GM23338 (cell line): ENCODE results near the gene CYTH3. TPM values are rescaled to one million over a fixed set of nuclear protein-coding genes. Genes with fewer than 3 reads are reported as not detected.

ENCODE experiments used
- ATAC-seq: fragments of 200-7000 bp; cut with Tn5 transposase; 3 replicates; pipeline ENCODE4 v1.9.1; 2020
- DNase-seq: peaks from one replicate; pipeline ENCODE4 v3.0.0-alpha.2; 2015; ENCODE audit warnings: low spot score
- H2AFZ ChIP-seq: fragments of 200-600 bp; sonication (generic); 2 replicates; pipeline ENCODE4 v1.8.0; 2016; ENCODE audit warnings: antibody characterized with exemption, mild to moderate bottlenecking, moderate library complexity
- H3F3A ChIP-seq: fragments of 200-600 bp; sonication (generic); replicated peaks from 2 replicates; pipeline ENCODE4 v1.8.0; 2017; ENCODE audit warnings: antibody characterized with exemption, mixed run types, low read depth
- H3K27ac ChIP-seq: fragments of 200-600 bp; sonication (generic); 2 replicates; pipeline ENCODE4 v1.6.1; 2016; ENCODE audit warnings: low read depth
- H3K27me3 ChIP-seq: fragments of 200-600 bp; sonication (generic); 2 replicates; pipeline ENCODE4 v1.8.0; 2016; ENCODE audit warnings: mild to moderate bottlenecking, mixed run types, moderate library complexity; ENCODE audit not compliant: insufficient read depth
- H3K36me3 ChIP-seq: fragments of 200-600 bp; sonication (generic); 2 replicates; pipeline ENCODE4 v1.8.0; 2016; ENCODE audit warnings: mild to moderate bottlenecking; ENCODE audit not compliant: insufficient read depth
- H3K4me1 ChIP-seq: fragments of 200-600 bp; sonication (generic); 2 replicates; pipeline ENCODE4 v1.8.0; 2016; ENCODE audit warnings: mild to moderate bottlenecking, moderate library complexity; ENCODE audit not compliant: insufficient read depth
- H3K4me2 ChIP-seq: fragments of 200-600 bp; sonication (generic); 2 replicates; pipeline ENCODE4 v1.7.1; 2017; ENCODE audit warnings: mixed run types
- H3K4me3 ChIP-seq: fragments of 200-600 bp; sonication (generic); 2 replicates; pipeline ENCODE4 v1.6.1; 2016; ENCODE audit warnings: mixed run types
- H3K79me2 ChIP-seq: fragments of 200-600 bp; sonication (generic); replicated peaks from 2 replicates; pipeline ENCODE4 v1.8.0; 2017; ENCODE audit warnings: mild to moderate bottlenecking; ENCODE audit not compliant: insufficient read depth
- H3K9me2 ChIP-seq: fragments of 200-600 bp; sonication (generic); 2 replicates; pipeline ENCODE4 v1.8.0; 2017; ENCODE audit not compliant: insufficient read depth
- H4K20me1 ChIP-seq: fragments of 200-600 bp; sonication (generic); replicated peaks from 2 replicates; pipeline ENCODE4 v1.8.0; 2017; ENCODE audit warnings: mild to moderate bottlenecking; ENCODE audit not compliant: insufficient read depth
- H3K27ac Mint-ChIP-seq: 2 replicates; pipeline ENCODE4 v1.8.0; 2020; ENCODE audit warnings: inconsistent platforms, mild to moderate bottlenecking, moderate library complexity, mixed read lengths
- H3K27me3 Mint-ChIP-seq: 3 replicates; pipeline ENCODE4 v1.8.0; 2022; ENCODE audit warnings: low read depth, mild to moderate bottlenecking, moderate library complexity, mixed read lengths, inconsistent platforms; ENCODE audit not compliant: insufficient read depth, poor library complexity
- H3K36me3 Mint-ChIP-seq: 3 replicates; pipeline ENCODE4 v1.8.0; 2021; ENCODE audit warnings: low read depth, mild to moderate bottlenecking, inconsistent platforms, moderate library complexity, mixed read lengths
- H3K4me1 Mint-ChIP-seq: 3 replicates; pipeline ENCODE4 v1.8.0; 2020; ENCODE audit warnings: mild to moderate bottlenecking, inconsistent platforms, mixed read lengths
- H3K4me3 Mint-ChIP-seq: 3 replicates; pipeline ENCODE4 v1.8.0; 2021; ENCODE audit warnings: moderate library complexity, mild to moderate bottlenecking, inconsistent platforms, mixed read lengths
- H3K9me3 Mint-ChIP-seq: 3 replicates; pipeline ENCODE4 v1.8.0; 2020; ENCODE audit warnings: moderate library complexity, mild to moderate bottlenecking, inconsistent platforms, mixed read lengths
- CREB1 ChIP-seq: fragments of 250-450 bp; sonication (Bioruptor Pico); IDR thresholded peaks from 2 replicates; pipeline ENCODE4 v1.5.0; 2020; ENCODE audit warnings: low read depth, mild to moderate bottlenecking, moderate library complexity
- EZH2 ChIP-seq: fragments of 200-600 bp; sonication (generic); IDR thresholded peaks from one replicate; pipeline ENCODE4 v1.8.0; 2017; ENCODE audit warnings: antibody characterized with exemption, mild to moderate bottlenecking, low read depth; ENCODE audit not compliant: unreplicated experiment
- EZH2phosphoT487 ChIP-seq: fragments of 200-600 bp; sonication (generic); IDR thresholded peaks from one replicate; pipeline ENCODE4 v1.8.1; 2018; ENCODE audit warnings: antibody characterized with exemption; ENCODE audit not compliant: unreplicated experiment
- JUNB ChIP-seq: IDR thresholded peaks from one replicate; pipeline ENCODE4 v1.6.1; 2016; ENCODE audit warnings: antibody characterized with exemption; ENCODE audit not compliant: unreplicated experiment
- NANOG ChIP-seq: IDR thresholded peaks from 2 replicates; pipeline ENCODE4 v1.6.1; 2016; ENCODE audit warnings: antibody characterized with exemption, borderline replicate concordance
- POLR2AphosphoS5 ChIP-seq: IDR thresholded peaks from 2 replicates; pipeline ENCODE4 v1.6.1; 2016; ENCODE audit warnings: antibody characterized with exemption, low read depth
- STAT1 ChIP-seq: IDR thresholded peaks from one replicate; pipeline ENCODE4 v1.6.1; 2016; ENCODE audit warnings: antibody characterized with exemption; ENCODE audit not compliant: unreplicated experiment
- ZNF114 ChIP-seq: fragments of 250-450 bp; sonication (Bioruptor Pico); IDR thresholded peaks from 2 replicates; pipeline ENCODE4 v1.5.0; 2020; ENCODE audit warnings: mild to moderate bottlenecking, moderate library complexity
- ZNF331 ChIP-seq: fragments of 250-450 bp; sonication (Bioruptor Pico); IDR thresholded peaks from 2 replicates; pipeline ENCODE4 v1.5.0; 2020; ENCODE audit warnings: low read depth, mild to moderate bottlenecking, moderate library complexity
- ZNF462 ChIP-seq: fragments of 250-450 bp; sonication (Bioruptor Pico); IDR thresholded peaks from 2 replicates; pipeline ENCODE4 v1.5.0; 2020; ENCODE audit warnings: mild to moderate bottlenecking, moderate library complexity
- polyA plus RNA-seq: library from polyadenylated mRNA; unstranded; fragments of >200 nt; fragmentation: Nextera tagmentation; extraction: Ambion mirVana; gene quantifications from 2 replicates; pipeline ENCODE4 v1.2.1, GENCODE V29; 2016
- total RNA-seq: library from RNA; depleted of rRNA; stranded (reverse); fragments of >200 nt; shearing (Covaris generic); gene quantifications from 2 replicates; pipeline ENCODE4 v1.2.3, GENCODE V29; 2014
- TF ChIP-seq, protein P1 (sequence below): IDR thresholded peaks from 2 replicates; pipeline ENCODE4 v1.6.1; 2016; ENCODE audit warnings: antibody characterized with exemption
- TF ChIP-seq, protein P2 (sequence below), 2 experiments: fragments of 200-600 bp in 1 of 2; sonication (generic) in 1 of 2; conservative IDR thresholded peaks; 2 replicates each; pipeline versions ENCODE4 v1.5.1 to v1.6.1; 2016 to 2017; ENCODE audit warnings: antibody characterized with exemption in 2 of 2, low read depth in 2 of 2, mild to moderate bottlenecking in 2 of 2, moderate library complexity in 1 of 2
- TF ChIP-seq, protein P3 (sequence below): IDR thresholded peaks from one replicate; pipeline ENCODE4 v1.6.1; 2018; ENCODE audit warnings: antibody characterized with exemption; ENCODE audit not compliant: unreplicated experiment

The CYTH3 gene
- total and polyA plus RNA-seq, 2 experiments from 2014 or later: 4.6 to 15.3 TPM

DNA sequence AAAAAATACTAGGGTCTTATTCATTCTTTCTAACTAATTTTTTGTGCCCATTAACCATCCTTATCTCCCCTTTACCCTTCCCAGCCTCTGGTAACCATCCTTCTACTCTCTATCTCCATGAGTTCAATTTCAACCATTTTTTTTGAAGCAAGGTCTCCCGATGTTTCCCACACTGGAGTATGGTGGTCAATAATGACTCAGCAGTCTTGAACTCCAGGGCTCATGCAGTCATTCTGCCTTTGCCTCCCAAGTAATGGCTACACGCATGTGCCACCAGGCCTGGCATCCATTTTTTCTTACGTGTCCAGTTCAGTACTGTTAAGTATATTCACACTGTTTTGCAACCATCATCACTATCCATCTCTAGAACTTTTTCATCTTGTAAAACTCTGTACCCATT is 60.4 kb downstream of the CYTH3 start:
- no peaks in the 10 kb centered on the region for H3F3A ChIP-seq
- H3K4me1 ChIP-seq: 0 out of 2 replicates have a peak, but pooled peaks cover 5% of the 10 kb centered on the region
- no peak for DNase-seq
- peaks cover 8% of the 10 kb centered on the region; the same call in 2 of the 3 replicates for H3K36me3 Mint-ChIP-seq
- H3K4me1 Mint-ChIP-seq: peaks cover 12% of the 10 kb centered on the region
- H3K27me3 Mint-ChIP-seq: peaks cover 4% of the 10 kb centered on the region
- no peaks in the 10 kb centered on the region for H3K36me3 ChIP-seq
- no peak overlapping the region for H3K4me2 ChIP-seq
- no peaks in the 10 kb centered on the region; the same call in 1 of the 2 replicates for H3K9me2 ChIP-seq
- no peak overlapping the region for H3K4me3 ChIP-seq
- no peak overlapping the region for H3K4me3 Mint-ChIP-seq
- no peaks in the 10 kb centered on the region for H3K27me3 ChIP-seq
- H4K20me1 ChIP-seq: no peaks in the 10 kb centered on the region
- ATAC-seq: no peak
- peaks cover 39% of the 10 kb centered on the region for H3K79me2 ChIP-seq
- no peak for TF ChIP-seq CREB1 (CRISPR knock-in tag)
- no peak for TF ChIP-seq ZNF331 (CRISPR knock-in tag)
- TF ChIP-seq, protein P1, sequence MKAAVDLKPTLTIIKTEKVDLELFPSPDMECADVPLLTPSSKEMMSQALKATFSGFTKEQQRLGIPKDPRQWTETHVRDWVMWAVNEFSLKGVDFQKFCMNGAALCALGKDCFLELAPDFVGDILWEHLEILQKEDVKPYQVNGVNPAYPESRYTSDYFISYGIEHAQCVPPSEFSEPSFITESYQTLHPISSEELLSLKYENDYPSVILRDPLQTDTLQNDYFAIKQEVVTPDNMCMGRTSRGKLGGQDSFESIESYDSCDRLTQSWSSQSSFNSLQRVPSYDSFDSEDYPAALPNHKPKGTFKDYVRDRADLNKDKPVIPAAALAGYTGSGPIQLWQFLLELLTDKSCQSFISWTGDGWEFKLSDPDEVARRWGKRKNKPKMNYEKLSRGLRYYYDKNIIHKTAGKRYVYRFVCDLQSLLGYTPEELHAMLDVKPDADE: no peak
- no peak for TF ChIP-seq POLR2AphosphoS5
- no peak for TF ChIP-seq EZH2phosphoT487
- no peak for TF ChIP-seq EZH2
- no peak for TF ChIP-seq ZNF462 (CRISPR knock-in tag)
- no peak for TF ChIP-seq JUNB
- no peak for TF ChIP-seq NANOG
- TF ChIP-seq ZNF114 (CRISPR knock-in tag): no peak
- TF ChIP-seq, protein P2, sequence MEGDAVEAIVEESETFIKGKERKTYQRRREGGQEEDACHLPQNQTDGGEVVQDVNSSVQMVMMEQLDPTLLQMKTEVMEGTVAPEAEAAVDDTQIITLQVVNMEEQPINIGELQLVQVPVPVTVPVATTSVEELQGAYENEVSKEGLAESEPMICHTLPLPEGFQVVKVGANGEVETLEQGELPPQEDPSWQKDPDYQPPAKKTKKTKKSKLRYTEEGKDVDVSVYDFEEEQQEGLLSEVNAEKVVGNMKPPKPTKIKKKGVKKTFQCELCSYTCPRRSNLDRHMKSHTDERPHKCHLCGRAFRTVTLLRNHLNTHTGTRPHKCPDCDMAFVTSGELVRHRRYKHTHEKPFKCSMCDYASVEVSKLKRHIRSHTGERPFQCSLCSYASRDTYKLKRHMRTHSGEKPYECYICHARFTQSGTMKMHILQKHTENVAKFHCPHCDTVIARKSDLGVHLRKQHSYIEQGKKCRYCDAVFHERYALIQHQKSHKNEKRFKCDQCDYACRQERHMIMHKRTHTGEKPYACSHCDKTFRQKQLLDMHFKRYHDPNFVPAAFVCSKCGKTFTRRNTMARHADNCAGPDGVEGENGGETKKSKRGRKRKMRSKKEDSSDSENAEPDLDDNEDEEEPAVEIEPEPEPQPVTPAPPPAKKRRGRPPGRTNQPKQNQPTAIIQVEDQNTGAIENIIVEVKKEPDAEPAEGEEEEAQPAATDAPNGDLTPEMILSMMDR (conservative IDR thresholded peaks at IDR 0.05; ENCODE audit: low read depth in 2 of 2): no peak
- TF ChIP-seq STAT1: no peak
- TF ChIP-seq, protein P3, sequence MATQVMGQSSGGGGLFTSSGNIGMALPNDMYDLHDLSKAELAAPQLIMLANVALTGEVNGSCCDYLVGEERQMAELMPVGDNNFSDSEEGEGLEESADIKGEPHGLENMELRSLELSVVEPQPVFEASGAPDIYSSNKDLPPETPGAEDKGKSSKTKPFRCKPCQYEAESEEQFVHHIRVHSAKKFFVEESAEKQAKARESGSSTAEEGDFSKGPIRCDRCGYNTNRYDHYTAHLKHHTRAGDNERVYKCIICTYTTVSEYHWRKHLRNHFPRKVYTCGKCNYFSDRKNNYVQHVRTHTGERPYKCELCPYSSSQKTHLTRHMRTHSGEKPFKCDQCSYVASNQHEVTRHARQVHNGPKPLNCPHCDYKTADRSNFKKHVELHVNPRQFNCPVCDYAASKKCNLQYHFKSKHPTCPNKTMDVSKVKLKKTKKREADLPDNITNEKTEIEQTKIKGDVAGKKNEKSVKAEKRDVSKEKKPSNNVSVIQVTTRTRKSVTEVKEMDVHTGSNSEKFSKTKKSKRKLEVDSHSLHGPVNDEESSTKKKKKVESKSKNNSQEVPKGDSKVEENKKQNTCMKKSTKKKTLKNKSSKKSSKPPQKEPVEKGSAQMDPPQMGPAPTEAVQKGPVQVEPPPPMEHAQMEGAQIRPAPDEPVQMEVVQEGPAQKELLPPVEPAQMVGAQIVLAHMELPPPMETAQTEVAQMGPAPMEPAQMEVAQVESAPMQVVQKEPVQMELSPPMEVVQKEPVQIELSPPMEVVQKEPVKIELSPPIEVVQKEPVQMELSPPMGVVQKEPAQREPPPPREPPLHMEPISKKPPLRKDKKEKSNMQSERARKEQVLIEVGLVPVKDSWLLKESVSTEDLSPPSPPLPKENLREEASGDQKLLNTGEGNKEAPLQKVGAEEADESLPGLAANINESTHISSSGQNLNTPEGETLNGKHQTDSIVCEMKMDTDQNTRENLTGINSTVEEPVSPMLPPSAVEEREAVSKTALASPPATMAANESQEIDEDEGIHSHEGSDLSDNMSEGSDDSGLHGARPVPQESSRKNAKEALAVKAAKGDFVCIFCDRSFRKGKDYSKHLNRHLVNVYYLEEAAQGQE: no peak
- peak overlapping the region; percentile 20; the same call in 1 of the 2 replicates for H3K27ac Mint-ChIP-seq
- H3K9me3 Mint-ChIP-seq: peaks cover 8% of the 10 kb centered on the region; the same call in 2 of the 3 replicates
- H3K27ac ChIP-seq: no peak overlapping the region
- no peak overlapping the region for H2AFZ ChIP-seq
